GM23338 (cell line): ENCODE measurements around the gene SH3PXD2B. TPM values are rescaled to one million over a fixed set of nuclear protein-coding genes. Genes with fewer than 3 reads are reported as not detected.

Experiments used
- ATAC-seq: fragments of 200-7000 bp; cut with Tn5 transposase; 3 replicates; pipeline ENCODE4 v1.9.1; 2020
- DNase-seq: peaks from one replicate; pipeline ENCODE4 v3.0.0-alpha.2; 2015; ENCODE audit warnings: low spot score
- H2AFZ ChIP-seq: fragments of 200-600 bp; sonication (generic); 2 replicates; pipeline ENCODE4 v1.8.0; 2016; ENCODE audit warnings: antibody characterized with exemption, mild to moderate bottlenecking, moderate library complexity
- H3F3A ChIP-seq: fragments of 200-600 bp; sonication (generic); replicated peaks from 2 replicates; pipeline ENCODE4 v1.8.0; 2017; ENCODE audit warnings: antibody characterized with exemption, mixed run types, low read depth
- H3K27ac ChIP-seq: fragments of 200-600 bp; sonication (generic); 2 replicates; pipeline ENCODE4 v1.6.1; 2016; ENCODE audit warnings: low read depth
- H3K27me3 ChIP-seq: fragments of 200-600 bp; sonication (generic); 2 replicates; pipeline ENCODE4 v1.8.0; 2016; ENCODE audit warnings: mild to moderate bottlenecking, mixed run types, moderate library complexity; ENCODE audit not compliant: insufficient read depth
- H3K36me3 ChIP-seq: fragments of 200-600 bp; sonication (generic); 2 replicates; pipeline ENCODE4 v1.8.0; 2016; ENCODE audit warnings: mild to moderate bottlenecking; ENCODE audit not compliant: insufficient read depth
- H3K4me1 ChIP-seq: fragments of 200-600 bp; sonication (generic); 2 replicates; pipeline ENCODE4 v1.8.0; 2016; ENCODE audit warnings: mild to moderate bottlenecking, moderate library complexity; ENCODE audit not compliant: insufficient read depth
- H3K4me2 ChIP-seq: fragments of 200-600 bp; sonication (generic); 2 replicates; pipeline ENCODE4 v1.7.1; 2017; ENCODE audit warnings: mixed run types
- H3K4me3 ChIP-seq: fragments of 200-600 bp; sonication (generic); 2 replicates; pipeline ENCODE4 v1.6.1; 2016; ENCODE audit warnings: mixed run types
- H3K79me2 ChIP-seq: fragments of 200-600 bp; sonication (generic); replicated peaks from 2 replicates; pipeline ENCODE4 v1.8.0; 2017; ENCODE audit warnings: mild to moderate bottlenecking; ENCODE audit not compliant: insufficient read depth
- H3K9me2 ChIP-seq: fragments of 200-600 bp; sonication (generic); 2 replicates; pipeline ENCODE4 v1.8.0; 2017; ENCODE audit not compliant: insufficient read depth
- H4K20me1 ChIP-seq: fragments of 200-600 bp; sonication (generic); replicated peaks from 2 replicates; pipeline ENCODE4 v1.8.0; 2017; ENCODE audit warnings: mild to moderate bottlenecking; ENCODE audit not compliant: insufficient read depth
- H3K27ac Mint-ChIP-seq: 2 replicates; pipeline ENCODE4 v1.8.0; 2020; ENCODE audit warnings: inconsistent platforms, mild to moderate bottlenecking, moderate library complexity, mixed read lengths
- H3K27me3 Mint-ChIP-seq: 3 replicates; pipeline ENCODE4 v1.8.0; 2022; ENCODE audit warnings: low read depth, mild to moderate bottlenecking, moderate library complexity, mixed read lengths, inconsistent platforms; ENCODE audit not compliant: insufficient read depth, poor library complexity
- H3K36me3 Mint-ChIP-seq: 3 replicates; pipeline ENCODE4 v1.8.0; 2021; ENCODE audit warnings: low read depth, mild to moderate bottlenecking, inconsistent platforms, moderate library complexity, mixed read lengths
- H3K4me1 Mint-ChIP-seq: 3 replicates; pipeline ENCODE4 v1.8.0; 2020; ENCODE audit warnings: mild to moderate bottlenecking, inconsistent platforms, mixed read lengths
- H3K4me3 Mint-ChIP-seq: 3 replicates; pipeline ENCODE4 v1.8.0; 2021; ENCODE audit warnings: moderate library complexity, mild to moderate bottlenecking, inconsistent platforms, mixed read lengths
- H3K9me3 Mint-ChIP-seq: 3 replicates; pipeline ENCODE4 v1.8.0; 2020; ENCODE audit warnings: moderate library complexity, mild to moderate bottlenecking, inconsistent platforms, mixed read lengths
- CREB1 ChIP-seq: fragments of 250-450 bp; sonication (Bioruptor Pico); IDR thresholded peaks from 2 replicates; pipeline ENCODE4 v1.5.0; 2020; ENCODE audit warnings: low read depth, mild to moderate bottlenecking, moderate library complexity
- EZH2phosphoT487 ChIP-seq: fragments of 200-600 bp; sonication (generic); IDR thresholded peaks from one replicate; pipeline ENCODE4 v1.8.1; 2018; ENCODE audit warnings: antibody characterized with exemption; ENCODE audit not compliant: unreplicated experiment
- JUNB ChIP-seq: IDR thresholded peaks from one replicate; pipeline ENCODE4 v1.6.1; 2016; ENCODE audit warnings: antibody characterized with exemption; ENCODE audit not compliant: unreplicated experiment
- NANOG ChIP-seq: IDR thresholded peaks from 2 replicates; pipeline ENCODE4 v1.6.1; 2016; ENCODE audit warnings: antibody characterized with exemption, borderline replicate concordance
- POLR2AphosphoS5 ChIP-seq: IDR thresholded peaks from 2 replicates; pipeline ENCODE4 v1.6.1; 2016; ENCODE audit warnings: antibody characterized with exemption, low read depth
- STAT1 ChIP-seq: IDR thresholded peaks from one replicate; pipeline ENCODE4 v1.6.1; 2016; ENCODE audit warnings: antibody characterized with exemption; ENCODE audit not compliant: unreplicated experiment
- ZNF114 ChIP-seq: fragments of 250-450 bp; sonication (Bioruptor Pico); IDR thresholded peaks from 2 replicates; pipeline ENCODE4 v1.5.0; 2020; ENCODE audit warnings: mild to moderate bottlenecking, moderate library complexity
- ZNF331 ChIP-seq: fragments of 250-450 bp; sonication (Bioruptor Pico); IDR thresholded peaks from 2 replicates; pipeline ENCODE4 v1.5.0; 2020; ENCODE audit warnings: low read depth, mild to moderate bottlenecking, moderate library complexity
- polyA plus RNA-seq: library from polyadenylated mRNA; unstranded; fragments of >200 nt; fragmentation: Nextera tagmentation; extraction: Ambion mirVana; gene quantifications from 2 replicates; pipeline ENCODE4 v1.2.1, GENCODE V29; 2016
- total RNA-seq: library from RNA; depleted of rRNA; stranded (reverse); fragments of >200 nt; shearing (Covaris generic); gene quantifications from 2 replicates; pipeline ENCODE4 v1.2.3, GENCODE V29; 2014
- TF ChIP-seq, protein P1 (sequence below), 2 experiments: fragments of 200-600 bp in 1 of 2; sonication (generic) in 1 of 2; conservative IDR thresholded peaks; 2 replicates each; pipeline versions ENCODE4 v1.5.1 to v1.6.1; 2016 to 2017; ENCODE audit warnings: antibody characterized with exemption in 2 of 2, low read depth in 2 of 2, mild to moderate bottlenecking in 2 of 2, moderate library complexity in 1 of 2
- TF ChIP-seq, protein P2 (sequence below): IDR thresholded peaks from one replicate; pipeline ENCODE4 v1.6.1; 2018; ENCODE audit warnings: antibody characterized with exemption; ENCODE audit not compliant: unreplicated experiment
- TF ChIP-seq, protein P3 (sequence below): IDR thresholded peaks from 2 replicates; pipeline ENCODE4 v1.6.1; 2016; ENCODE audit warnings: antibody characterized with exemption

Gene SH3PXD2B
- total and polyA plus RNA-seq, 2 experiments from 2014 or later, result 40.2 to 52.5 TPM

DNA sequence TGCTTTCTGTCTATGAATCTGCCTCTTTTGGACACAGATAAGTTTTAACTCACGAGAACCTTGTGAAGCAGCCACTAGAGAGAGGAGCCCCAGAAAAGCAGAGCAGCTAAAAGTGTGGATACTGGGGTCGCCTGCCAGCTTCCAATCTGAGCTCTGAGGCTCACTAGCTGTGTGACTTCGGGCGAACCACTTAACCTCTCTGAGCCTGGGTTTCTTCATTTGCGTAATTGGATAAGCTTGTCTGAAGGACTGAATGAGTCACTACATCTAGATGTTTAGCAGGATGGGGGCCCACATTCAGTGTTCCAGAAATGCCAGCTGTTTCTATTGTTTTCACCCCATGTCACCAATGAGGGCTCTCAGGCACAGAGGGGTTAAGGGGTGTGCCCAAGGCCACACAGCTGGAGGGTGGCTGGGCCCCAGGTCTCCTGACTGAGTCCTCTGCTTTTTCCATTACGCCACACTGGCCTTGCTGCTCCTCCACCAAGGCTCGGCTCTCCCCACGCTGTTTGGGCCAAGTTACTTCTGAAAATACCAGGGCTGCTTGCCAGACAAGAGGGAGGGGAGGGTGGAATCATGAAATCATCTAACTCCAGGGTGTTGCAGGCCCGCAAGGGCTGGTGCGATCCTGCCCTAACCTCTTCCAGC lies 36.2 kb downstream of the SH3PXD2B start:
- Histone ChIP-seq H3K79me2 (no peaks in the 10 kb centered on the region; the same call in 1 of the 2 replicates), H3F3A (no peaks in the 10 kb centered on the region), H3K4me1 (no peaks in the 10 kb centered on the region), H3K4me2 (no peak overlapping the region), H3K27me3 (no peaks in the 10 kb centered on the region), H4K20me1 (peaks cover 4% of the 10 kb centered on the region), H3K36me3 (peaks cover 11% of the 10 kb centered on the region), H3K4me3 (no peak overlapping the region), H3K27ac (no peak overlapping the region), H3K9me2 (no peaks in the 10 kb centered on the region), H2AFZ (no peak overlapping the region)
- no peak for TF ChIP-seq JUNB
- TF ChIP-seq POLR2AphosphoS5, result no peak
- no peak for TF ChIP-seq ZNF331
- TF ChIP-seq EZH2phosphoT487, result no peak
- TF ChIP-seq, protein P1, sequence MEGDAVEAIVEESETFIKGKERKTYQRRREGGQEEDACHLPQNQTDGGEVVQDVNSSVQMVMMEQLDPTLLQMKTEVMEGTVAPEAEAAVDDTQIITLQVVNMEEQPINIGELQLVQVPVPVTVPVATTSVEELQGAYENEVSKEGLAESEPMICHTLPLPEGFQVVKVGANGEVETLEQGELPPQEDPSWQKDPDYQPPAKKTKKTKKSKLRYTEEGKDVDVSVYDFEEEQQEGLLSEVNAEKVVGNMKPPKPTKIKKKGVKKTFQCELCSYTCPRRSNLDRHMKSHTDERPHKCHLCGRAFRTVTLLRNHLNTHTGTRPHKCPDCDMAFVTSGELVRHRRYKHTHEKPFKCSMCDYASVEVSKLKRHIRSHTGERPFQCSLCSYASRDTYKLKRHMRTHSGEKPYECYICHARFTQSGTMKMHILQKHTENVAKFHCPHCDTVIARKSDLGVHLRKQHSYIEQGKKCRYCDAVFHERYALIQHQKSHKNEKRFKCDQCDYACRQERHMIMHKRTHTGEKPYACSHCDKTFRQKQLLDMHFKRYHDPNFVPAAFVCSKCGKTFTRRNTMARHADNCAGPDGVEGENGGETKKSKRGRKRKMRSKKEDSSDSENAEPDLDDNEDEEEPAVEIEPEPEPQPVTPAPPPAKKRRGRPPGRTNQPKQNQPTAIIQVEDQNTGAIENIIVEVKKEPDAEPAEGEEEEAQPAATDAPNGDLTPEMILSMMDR (conservative IDR thresholded peaks at IDR 0.05; ENCODE audit: low read depth in 2 of 2), result no peak
- no peak for TF ChIP-seq STAT1
- TF ChIP-seq, protein P2, sequence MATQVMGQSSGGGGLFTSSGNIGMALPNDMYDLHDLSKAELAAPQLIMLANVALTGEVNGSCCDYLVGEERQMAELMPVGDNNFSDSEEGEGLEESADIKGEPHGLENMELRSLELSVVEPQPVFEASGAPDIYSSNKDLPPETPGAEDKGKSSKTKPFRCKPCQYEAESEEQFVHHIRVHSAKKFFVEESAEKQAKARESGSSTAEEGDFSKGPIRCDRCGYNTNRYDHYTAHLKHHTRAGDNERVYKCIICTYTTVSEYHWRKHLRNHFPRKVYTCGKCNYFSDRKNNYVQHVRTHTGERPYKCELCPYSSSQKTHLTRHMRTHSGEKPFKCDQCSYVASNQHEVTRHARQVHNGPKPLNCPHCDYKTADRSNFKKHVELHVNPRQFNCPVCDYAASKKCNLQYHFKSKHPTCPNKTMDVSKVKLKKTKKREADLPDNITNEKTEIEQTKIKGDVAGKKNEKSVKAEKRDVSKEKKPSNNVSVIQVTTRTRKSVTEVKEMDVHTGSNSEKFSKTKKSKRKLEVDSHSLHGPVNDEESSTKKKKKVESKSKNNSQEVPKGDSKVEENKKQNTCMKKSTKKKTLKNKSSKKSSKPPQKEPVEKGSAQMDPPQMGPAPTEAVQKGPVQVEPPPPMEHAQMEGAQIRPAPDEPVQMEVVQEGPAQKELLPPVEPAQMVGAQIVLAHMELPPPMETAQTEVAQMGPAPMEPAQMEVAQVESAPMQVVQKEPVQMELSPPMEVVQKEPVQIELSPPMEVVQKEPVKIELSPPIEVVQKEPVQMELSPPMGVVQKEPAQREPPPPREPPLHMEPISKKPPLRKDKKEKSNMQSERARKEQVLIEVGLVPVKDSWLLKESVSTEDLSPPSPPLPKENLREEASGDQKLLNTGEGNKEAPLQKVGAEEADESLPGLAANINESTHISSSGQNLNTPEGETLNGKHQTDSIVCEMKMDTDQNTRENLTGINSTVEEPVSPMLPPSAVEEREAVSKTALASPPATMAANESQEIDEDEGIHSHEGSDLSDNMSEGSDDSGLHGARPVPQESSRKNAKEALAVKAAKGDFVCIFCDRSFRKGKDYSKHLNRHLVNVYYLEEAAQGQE, result no peak
- TF ChIP-seq, protein P3, sequence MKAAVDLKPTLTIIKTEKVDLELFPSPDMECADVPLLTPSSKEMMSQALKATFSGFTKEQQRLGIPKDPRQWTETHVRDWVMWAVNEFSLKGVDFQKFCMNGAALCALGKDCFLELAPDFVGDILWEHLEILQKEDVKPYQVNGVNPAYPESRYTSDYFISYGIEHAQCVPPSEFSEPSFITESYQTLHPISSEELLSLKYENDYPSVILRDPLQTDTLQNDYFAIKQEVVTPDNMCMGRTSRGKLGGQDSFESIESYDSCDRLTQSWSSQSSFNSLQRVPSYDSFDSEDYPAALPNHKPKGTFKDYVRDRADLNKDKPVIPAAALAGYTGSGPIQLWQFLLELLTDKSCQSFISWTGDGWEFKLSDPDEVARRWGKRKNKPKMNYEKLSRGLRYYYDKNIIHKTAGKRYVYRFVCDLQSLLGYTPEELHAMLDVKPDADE, result no peak
- no peak for TF ChIP-seq ZNF114 (CRISPR knock-in tag)
- TF ChIP-seq NANOG, result no peak
- TF ChIP-seq CREB1 (CRISPR knock-in tag), result no peak
- H3K27me3 Mint-ChIP-seq, result peaks cover 3% of the 10 kb centered on the region
- H3K4me1 Mint-ChIP-seq, result peaks cover 21% of the 10 kb centered on the region
- H3K27ac Mint-ChIP-seq, result no peak overlapping the region
- peaks cover 58% of the 10 kb centered on the region for H3K36me3 Mint-ChIP-seq
- no peak for DNase-seq
- H3K4me3 Mint-ChIP-seq, result no peak overlapping the region
- no peak for ATAC-seq
- no peaks in the 10 kb centered on the region for H3K9me3 Mint-ChIP-seq
